HepG2 (cell line): ENCODE measurements around the gene HSPB8. TPM values are rescaled to one million over a fixed set of nuclear protein-coding genes. Genes with fewer than 3 reads are reported as not detected.

Experiments used
- ATAC-seq: fragments of 200-7000 bp; cut with Tn5 transposase; 3 replicates; pipeline ENCODE4 v1.9.1; 2020; ENCODE audit warnings: mild to moderate bottlenecking, moderate library complexity
- BruUV-seq: library from RNA; stranded (reverse); fragments of 400-500 nt; replicated peaks from 2 replicates; lab custom pipeline; 2021; lab: Mats Ljungman, UMichigan
- CTCF ChIA-PET: fragments of 300-600 bp; formaldehyde crosslinking; extraction: SDS; loops from one replicate; lab custom pipeline; 2021; ENCODE audit warnings: low total read pairs, inconsistent platforms, low intra/inter-chr PET ratio; lab: Yijun Ruan, JAX
- POLR2A ChIA-PET: fragments of 350-600 bp; sonication (Branson Sonifier 250); formaldehyde crosslinking; loops from one replicate; lab custom pipeline; 2020; ENCODE audit warnings: antibody characterized with exemption, inconsistent platforms; lab: Yijun Ruan, JAX
- DNase-seq: peaks from one replicate; pipeline ENCODE4 v3.0.0-alpha.2; 2015; ENCODE audit warnings: low spot score
- FAIRE-seq: peaks from 3 replicates; lab custom pipeline; 2011; peaks lifted over from hg19 to GRCh38; lab: Jason Lieb, UNC
- H2AFZ ChIP-seq: one replicate; pipeline ENCODE4 v1.6.1; 2011; ENCODE audit warnings: low read length, inconsistent platforms
- H3K27ac ChIP-seq: fragments of 300-600 bp; 3 replicates; pipeline ENCODE4 v1.8.0; 2011; ENCODE audit warnings: mixed run types, mild to moderate bottlenecking, mixed read lengths, low read length, inconsistent platforms; ENCODE audit not compliant: insufficient read depth; ENCODE audit errors: extremely low read length
- H3K27me3 ChIP-seq, 2 experiments: fragments of 200-600 bp in 1 of 2; 2 replicates in 1 of 2; 3 replicates in 1 of 2; pipeline versions ENCODE4 v1.6.0 to v1.8.0; 2011; ENCODE audit warnings: low read length in 2 of 2, mild to moderate bottlenecking in 2 of 2, moderate library complexity in 2 of 2, inconsistent platforms in 1 of 2; ENCODE audit not compliant: insufficient read depth in 2 of 2, control insufficient read depth in 1 of 2
- H3K36me3 ChIP-seq, 2 experiments: fragments of 200-600 bp in 1 of 2; replicated peaks in 1 of 2; 2 replicates in 1 of 2; 3 replicates in 1 of 2; pipeline versions ENCODE4 v1.5.1 to v1.8.0; 2011; ENCODE audit warnings: low read length in 2 of 2, inconsistent platforms in 1 of 2; ENCODE audit not compliant: insufficient read depth in 2 of 2, control insufficient read depth in 1 of 2
- H3K4me1 ChIP-seq: 2 replicates; pipeline ENCODE4 v1.5.1; 2012; ENCODE audit warnings: low read length, inconsistent platforms; ENCODE audit not compliant: insufficient read depth
- H3K4me2 ChIP-seq: 2 replicates; pipeline ENCODE4 v1.6.0; 2011; ENCODE audit warnings: low read depth, low read length, inconsistent platforms
- H3K4me3 ChIP-seq, 3 experiments: fragments of 200-600 bp in 1 of 3; sonication (generic), shearing (Covaris generic) in 1 of 3; replicated peaks in 1 of 3; 2 replicates each; pipeline ENCODE4 v1.5.1; 2011 to 2016; ENCODE audit warnings: low read length in 3 of 3, inconsistent platforms in 2 of 3, low read depth in 2 of 3, mild to moderate bottlenecking in 2 of 3, control low read depth in 1 of 3, mixed read lengths in 1 of 3; ENCODE audit not compliant: insufficient read depth in 1 of 3
- H3K79me2 ChIP-seq: one replicate; pipeline ENCODE4 v1.6.1; 2011; ENCODE audit warnings: low read length, inconsistent platforms; ENCODE audit not compliant: insufficient read depth
- H3K9ac ChIP-seq: 2 replicates; pipeline ENCODE4 v1.6.0; 2011; ENCODE audit warnings: mild to moderate bottlenecking, low read depth, low read length, inconsistent platforms; ENCODE audit not compliant: insufficient read depth
- H3K9me3 ChIP-seq: 2 replicates; pipeline ENCODE4 v1.5.1; 2012; ENCODE audit warnings: mild to moderate bottlenecking, low read length
- H4K20me1 ChIP-seq: 2 replicates; pipeline ENCODE4 v1.6.0; 2011; ENCODE audit warnings: inconsistent platforms, mild to moderate bottlenecking, low read length, moderate library complexity; ENCODE audit not compliant: insufficient read depth
- ARID3A ChIP-seq: IDR thresholded peaks from 2 replicates; pipeline ENCODE4 v1.6.1; 2012; ENCODE audit warnings: low read depth, low read length, improper control_type of control experiment
- E2F2 ChIP-seq: sonication (generic); formaldehyde crosslinking; IDR thresholded peaks from 2 replicates; pipeline ENCODE4 v1.4.0; 2020; ENCODE audit warnings: missing genetic modification reagents, borderline replicate concordance
- HNRNPK ChIP-seq: fragments of 200-400 bp; formaldehyde crosslinking; IDR thresholded peaks from 2 replicates; pipeline ENCODE4 v1.6.1; 2018; ENCODE audit warnings: low read length, low read depth, moderate library complexity, mild to moderate bottlenecking; ENCODE audit not compliant: poor library complexity, severe bottlenecking
- HOMEZ ChIP-seq: IDR thresholded peaks from 2 replicates; pipeline ENCODE4 v1.6.1; 2016; ENCODE audit warnings: low read depth
- NCOA5 ChIP-seq: sonication (generic); formaldehyde crosslinking; IDR thresholded peaks from 2 replicates; pipeline ENCODE4 v1.4.0; 2020; ENCODE audit warnings: missing genetic modification reagents
- SIX4 ChIP-seq: sonication (generic); formaldehyde crosslinking; IDR thresholded peaks from 2 replicates; pipeline ENCODE4 v1.4.0; 2020; ENCODE audit warnings: missing genetic modification reagents
- ZBTB25 ChIP-seq: IDR thresholded peaks from 2 replicates; pipeline ENCODE4 v1.6.1; 2018; ENCODE audit warnings: missing genetic modification reagents
- ZNF20 ChIP-seq: sonication (generic); formaldehyde crosslinking; IDR thresholded peaks from 2 replicates; pipeline ENCODE4 v1.4.0; 2020; ENCODE audit warnings: mild to moderate bottlenecking, moderate library complexity, missing genetic modification reagents
- ZNF33A ChIP-seq: sonication (generic); formaldehyde crosslinking; IDR thresholded peaks from 2 replicates; pipeline ENCODE4 v1.5.1; 2020; ENCODE audit warnings: missing genetic modification reagents, mild to moderate bottlenecking, moderate library complexity, borderline replicate concordance
- ZNF512 ChIP-seq: sonication (generic); formaldehyde crosslinking; IDR thresholded peaks from 2 replicates; pipeline ENCODE4 v1.4.0; 2020; ENCODE audit warnings: mild to moderate bottlenecking, missing genetic modification reagents
- ZNF512B ChIP-seq: sonication (generic); formaldehyde crosslinking; IDR thresholded peaks from 2 replicates; pipeline ENCODE4 v1.5.1; 2020; ENCODE audit warnings: missing genetic modification reagents, mild to moderate bottlenecking, borderline replicate concordance
- ZNF674 ChIP-seq: sonication (generic); formaldehyde crosslinking; IDR thresholded peaks from 2 replicates; pipeline ENCODE4 v1.5.0; 2020; ENCODE audit warnings: low read depth, mild to moderate bottlenecking, missing genetic modification reagents
- WGBS: methylation state at CpG from one replicate; pipeline ENCODE4 v1.1.6; 2017; ENCODE audit warnings: low lambda C conversion rate; 5-methylcytosine and 5-hydroxymethylcytosine counted together
- in situ Hi-C: cut with HindIII; loops from 2 replicates; pipeline ENCODE4 v1.10.0; 2017; ENCODE audit warnings: low pct_unique_long_range_greater_than_20kb; ENCODE audit not compliant: extremely low pct_ligation_motif_present
- intact Hi-C: fragments of 100-400 bp; cut with micrococcal nuclease; formaldehyde crosslinking; loops from one replicate; pipeline ENCODE4 v1.10.0; 2022; ENCODE audit not compliant: unreplicated experiment
- polyA plus RNA-seq, 8 experiments: library from polyadenylated mRNA; depleted of rRNA in 3 of 8; stranded (reverse) in 7 of 8; unstranded in 1 of 8; fragments of >200 nt; fragmentation: Illumina TruSeq in 4 of 8; extraction: Trizol in 4 of 8; gene quantifications; 2 replicates each; pipeline versions ENCODE4 v1.2.1 to v1.2.3, GENCODE V29; 2011 to 2016; ENCODE audit warnings: low read depth in 4 of 8, missing spikeins in 1 of 8, mixed read lengths in 1 of 8; ENCODE audit not compliant: insufficient read depth in 1 of 8
- total RNA-seq, 5 experiments: library from RNA; depleted of rRNA; stranded (reverse); fragments of >200 nt; fragmentation: Illumina TruSeq; extraction: Trizol; gene quantifications; 2 replicates each; pipeline ENCODE4 v1.2.3, GENCODE V29; 2016; ENCODE audit warnings: low read depth in 1 of 5

Gene HSPB8
- total and polyA plus RNA-seq, 2 of the 13 experiments (the other 11 are each of a cell fraction or from before 2014, with no cell fraction given), result 0.49 to 0.54 TPM

- CTCF ChIA-PET, result no interaction called here
- POLR2A ChIA-PET, result no interaction called here
- TF ChIP-seq ARID3A, result no peak
- TF ChIP-seq E2F2 (CRISPR knock-in tag), result no peak
- no peak for TF ChIP-seq HOMEZ (CRISPR knock-in tag)
- no peak for TF ChIP-seq ZBTB25
- no peak for TF ChIP-seq ZNF512 (CRISPR knock-in tag)
- TF ChIP-seq ZNF674 (CRISPR knock-in tag), result no peak
- TF ChIP-seq ZNF33A, result no peak
- TF ChIP-seq NCOA5 (CRISPR knock-in tag), result no peak
- TF ChIP-seq ZNF20 (CRISPR knock-in tag), result no peak
- no peak for TF ChIP-seq SIX4 (CRISPR knock-in tag)
- TF ChIP-seq HNRNPK, result no peak
- TF ChIP-seq ZNF512B, result no peak
Measured at GRCh38 chr12:119211884-119212283, 33.2 kb downstream of the HSPB8 start.

More at GRCh38 chr12:119211884-119212283, 33.2 kb downstream of the HSPB8 start:
- BruUV-seq, result no TSS peak
- H3K4me3 ChIP-seq, result no peak overlapping the region
- DNase-seq (no peak), ATAC-seq (no peak), FAIRE-seq (no peak)
- no peaks in the 10 kb centered on the region; a peak in 1 of 5 replicates for H3K27me3 ChIP-seq
- H3K4me1 ChIP-seq, result no peaks in the 10 kb centered on the region
- H3K9me3 ChIP-seq, result no peaks in the 10 kb centered on the region
- no peak overlapping the region for H3K27ac ChIP-seq
- in situ Hi-C loops, result no loop called here
- WGBS, result 26% methylated on average over 5 of the region's 13 CpGs
- no peak overlapping the region for H3K4me2 ChIP-seq
- no peaks in the 10 kb centered on the region for H4K20me1 ChIP-seq
- H3K36me3 ChIP-seq, result no peaks in the 10 kb centered on the region
- H2AFZ ChIP-seq, result no peak overlapping the region
- H3K79me2 ChIP-seq, result no peaks in the 10 kb centered on the region
- H3K9ac ChIP-seq, result no peak overlapping the region
- intact Hi-C loops, result no loop called here
